T-helper 1 cell treated with Interleukin-12 subunit alpha and Interleukin-12 subunit beta and Interleukin-4 antibody, amounts not matched to agents 30 μg/mL and 1 μg/mL, for 36 hours (primary cell): ENCODE measurements around the gene COL1A1.

Experiments
- H3K27ac Mint-ChIP-seq: one replicate; pipeline ENCODE4 v1.8.0; 2021; ENCODE audit warnings: mild to moderate bottlenecking, mixed read lengths
- H3K27me3 Mint-ChIP-seq: one replicate; pipeline ENCODE4 v1.8.0; 2021; ENCODE audit warnings: low read depth, mixed read lengths
- H3K36me3 Mint-ChIP-seq: one replicate; pipeline ENCODE4 v1.8.0; 2021; ENCODE audit warnings: low read depth, mixed read lengths
- H3K4me1 Mint-ChIP-seq: one replicate; pipeline ENCODE4 v1.8.0; 2021; ENCODE audit warnings: low read depth, mixed read lengths
- H3K4me3 Mint-ChIP-seq: one replicate; pipeline ENCODE4 v1.8.0; 2021; ENCODE audit warnings: mild to moderate bottlenecking, moderate library complexity, mixed read lengths
- H3K9me3 Mint-ChIP-seq: one replicate; pipeline ENCODE4 v1.8.0; 2021; ENCODE audit warnings: mixed read lengths

COL1A1 gene

GRCh38 chr17:50201276-50201854 is at the start of gene COL1A1:
Gene COL1A1 (minus strand): TSS chr17:50201631. CDS start chr17:50201513, 118 bp downstream.
- Mint-ChIP-seq H3K36me3 (no peaks in the 10 kb centered on the region), H3K27ac (peak within 1 kb of the TSS; percentile 1), H3K9me3 (no peaks in the 10 kb centered on the region), H3K4me1 (peaks cover 19% of the 10 kb centered on the region), H3K27me3 (peaks cover 68% of the 10 kb centered on the region), H3K4me3 (peak within 1 kb of the TSS; percentile 77)

DNA sequence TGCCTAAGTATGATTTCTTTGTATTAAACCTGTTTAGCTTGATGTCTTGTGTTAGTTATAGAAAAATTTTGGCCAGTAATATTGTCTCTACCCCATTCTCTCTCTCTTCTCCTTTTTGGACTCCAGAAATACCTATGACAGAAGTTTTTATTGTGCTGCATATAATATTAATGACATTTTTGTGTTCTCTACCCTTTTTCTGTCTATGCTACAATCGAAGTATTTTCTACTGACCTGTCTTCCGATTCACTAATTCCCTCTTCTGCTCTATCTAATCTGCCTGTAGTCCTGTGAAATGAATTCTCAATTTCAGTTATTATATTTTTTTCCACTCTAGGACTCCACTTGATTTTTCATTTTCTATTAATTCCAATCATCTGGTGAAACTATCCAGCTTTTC is 46.8 kb upstream of the COL1A1 start:
- H3K9me3 Mint-ChIP-seq: peaks cover 9% of the 10 kb centered on the region
- no peak overlapping the region for H3K4me3 Mint-ChIP-seq
- no peaks in the 10 kb centered on the region for H3K36me3 Mint-ChIP-seq
- no peak overlapping the region for H3K27ac Mint-ChIP-seq
- peaks cover 32% of the 10 kb centered on the region for H3K27me3 Mint-ChIP-seq
- no peaks in the 10 kb centered on the region for H3K4me1 Mint-ChIP-seq

- Mint-ChIP-seq H3K4me3 (no peak overlapping the region), H3K27me3 (peaks cover 44% of the 10 kb centered on the region), H3K27ac (no peak overlapping the region), H3K4me1 (no peaks in the 10 kb centered on the region), H3K9me3 (peaks cover 9% of the 10 kb centered on the region), H3K36me3 (no peaks in the 10 kb centered on the region)
These were observed 43.3 kb upstream of the COL1A1 start for GRCh38 chr17:50244771-50245170.

DNA sequence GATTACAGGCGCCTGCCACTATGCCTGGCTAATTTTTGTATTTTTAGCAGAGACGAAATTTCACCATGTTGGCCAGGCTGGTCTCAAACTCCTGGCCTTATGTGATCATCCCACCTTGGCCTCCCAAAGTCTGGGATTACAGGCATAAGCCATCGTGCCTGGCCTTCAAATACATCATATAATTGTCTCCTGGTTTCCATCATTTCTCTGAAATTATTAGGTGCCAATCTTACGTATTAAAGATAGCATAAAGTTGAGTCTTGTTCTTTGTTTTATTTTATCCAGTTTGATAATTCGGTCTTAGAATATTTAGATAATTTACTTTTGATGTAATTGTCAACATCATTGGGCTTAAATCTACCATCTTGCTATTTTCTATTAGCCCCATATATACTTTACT is 40.0 kb upstream of the COL1A1 start:
- Mint-ChIP-seq H3K27ac (no peak overlapping the region), H3K4me1 (no peaks in the 10 kb centered on the region), H3K9me3 (no peaks in the 10 kb centered on the region), H3K36me3 (no peaks in the 10 kb centered on the region), H3K27me3 (peaks cover 47% of the 10 kb centered on the region), H3K4me3 (no peak overlapping the region)

DNA sequence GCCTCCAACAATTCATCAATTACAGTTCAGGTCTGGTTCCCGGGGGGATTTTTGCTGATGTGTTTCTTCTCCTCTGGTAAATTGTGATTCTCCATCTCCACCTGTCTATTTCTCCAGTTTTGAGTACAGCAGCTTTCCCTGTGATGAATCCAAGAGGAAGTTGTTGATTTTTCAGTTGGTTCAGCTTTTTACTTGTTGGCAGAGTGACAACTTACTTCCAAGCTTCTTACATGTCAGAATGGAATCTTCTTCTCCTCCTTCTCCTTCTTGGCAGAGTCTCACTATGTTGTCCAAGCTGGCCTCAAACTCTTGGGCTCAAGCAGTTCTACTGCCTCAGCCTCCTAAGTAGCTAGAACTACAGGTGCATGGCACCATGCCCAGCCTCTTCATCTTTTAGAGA is 39.4 kb upstream of the COL1A1 start:
- no peaks in the 10 kb centered on the region for H3K4me1 Mint-ChIP-seq
- H3K9me3 Mint-ChIP-seq: no peaks in the 10 kb centered on the region
- no peak overlapping the region for H3K4me3 Mint-ChIP-seq
- H3K36me3 Mint-ChIP-seq: no peaks in the 10 kb centered on the region
- H3K27ac Mint-ChIP-seq: no peak overlapping the region
- H3K27me3 Mint-ChIP-seq: peaks cover 49% of the 10 kb centered on the region

DNA sequence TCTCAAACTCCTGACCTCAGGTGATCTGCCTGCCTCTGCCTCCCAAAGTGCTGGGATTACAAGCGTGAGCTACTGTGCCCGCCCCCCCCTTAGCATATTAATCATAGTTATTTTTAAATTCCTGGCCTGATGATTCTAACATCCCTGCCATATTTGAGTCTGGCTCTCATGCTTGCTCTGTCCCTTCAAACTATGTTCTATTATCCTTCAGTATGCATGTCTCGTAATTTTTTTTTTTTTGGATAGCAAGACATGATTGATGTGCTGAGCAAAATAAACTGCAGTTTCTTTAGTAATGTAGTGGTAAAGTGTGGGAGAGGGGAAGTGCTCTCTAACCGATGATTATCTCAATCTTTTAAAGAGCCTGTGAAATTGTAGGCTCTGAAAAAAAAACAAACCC is 38.5 kb upstream of the COL1A1 start:
- H3K9me3 Mint-ChIP-seq: no peaks in the 10 kb centered on the region
- H3K4me1 Mint-ChIP-seq: no peaks in the 10 kb centered on the region
- H3K36me3 Mint-ChIP-seq: no peaks in the 10 kb centered on the region
- no peak overlapping the region for H3K4me3 Mint-ChIP-seq
- peaks cover 57% of the 10 kb centered on the region for H3K27me3 Mint-ChIP-seq
- no peak overlapping the region for H3K27ac Mint-ChIP-seq

- no peak overlapping the region for H3K27ac Mint-ChIP-seq
- H3K27me3 Mint-ChIP-seq: peaks cover 61% of the 10 kb centered on the region
- no peaks in the 10 kb centered on the region for H3K4me1 Mint-ChIP-seq
- no peaks in the 10 kb centered on the region for H3K9me3 Mint-ChIP-seq
- H3K4me3 Mint-ChIP-seq: no peak overlapping the region
- H3K36me3 Mint-ChIP-seq: no peaks in the 10 kb centered on the region
These were observed 37.3 kb upstream of the COL1A1 start for GRCh38 chr17:50238601-50239280.

DNA sequence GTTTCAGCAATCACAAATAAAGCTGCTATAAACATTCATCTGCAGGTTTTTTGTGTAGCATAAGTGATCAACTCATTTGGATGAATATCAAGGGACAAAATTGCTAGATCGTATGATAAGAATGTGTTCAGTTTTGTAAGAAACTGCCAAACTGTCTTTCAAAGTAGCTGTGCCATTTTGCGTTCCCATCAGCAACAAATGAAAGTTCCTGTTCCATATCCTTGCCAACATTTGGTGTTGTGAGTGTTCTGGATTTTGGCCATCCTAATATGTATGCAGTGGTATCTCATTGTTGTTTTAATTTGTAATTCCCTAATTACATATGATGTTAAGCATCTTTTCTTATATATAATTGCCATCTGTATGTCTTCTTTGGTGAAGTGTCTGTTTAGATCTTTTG is 36.5 kb upstream of the COL1A1 start:
- Mint-ChIP-seq H3K27me3 (peaks cover 66% of the 10 kb centered on the region), H3K4me1 (no peaks in the 10 kb centered on the region), H3K36me3 (no peaks in the 10 kb centered on the region), H3K9me3 (no peaks in the 10 kb centered on the region), H3K4me3 (no peak overlapping the region), H3K27ac (no peak overlapping the region)

- H3K4me1 Mint-ChIP-seq: no peaks in the 10 kb centered on the region
- H3K36me3 Mint-ChIP-seq: no peaks in the 10 kb centered on the region
- no peak overlapping the region for H3K27ac Mint-ChIP-seq
- no peak overlapping the region for H3K4me3 Mint-ChIP-seq
- H3K9me3 Mint-ChIP-seq: no peaks in the 10 kb centered on the region
- H3K27me3 Mint-ChIP-seq: peaks cover 58% of the 10 kb centered on the region
These were observed 33.1 kb upstream of the COL1A1 start for GRCh38 chr17:50234581-50234980.

- Mint-ChIP-seq H3K4me3 (no peak overlapping the region), H3K9me3 (peaks cover 23% of the 10 kb centered on the region), H3K4me1 (peaks cover 5% of the 10 kb centered on the region), H3K27me3 (peaks cover 9% of the 10 kb centered on the region), H3K36me3 (no peaks in the 10 kb centered on the region), H3K27ac (no peak overlapping the region)
These were observed 24.3 kb upstream of the COL1A1 start for GRCh38 chr17:50225701-50226240.

- H3K27ac Mint-ChIP-seq: no peak overlapping the region
- H3K27me3 Mint-ChIP-seq: peaks cover 6% of the 10 kb centered on the region
- peaks cover 23% of the 10 kb centered on the region for H3K9me3 Mint-ChIP-seq
- H3K4me1 Mint-ChIP-seq: peaks cover 5% of the 10 kb centered on the region
- H3K4me3 Mint-ChIP-seq: no peak overlapping the region
- H3K36me3 Mint-ChIP-seq: no peaks in the 10 kb centered on the region
These were observed 21.5 kb upstream of the COL1A1 start for GRCh38 chr17:50222922-50223321.

DNA sequence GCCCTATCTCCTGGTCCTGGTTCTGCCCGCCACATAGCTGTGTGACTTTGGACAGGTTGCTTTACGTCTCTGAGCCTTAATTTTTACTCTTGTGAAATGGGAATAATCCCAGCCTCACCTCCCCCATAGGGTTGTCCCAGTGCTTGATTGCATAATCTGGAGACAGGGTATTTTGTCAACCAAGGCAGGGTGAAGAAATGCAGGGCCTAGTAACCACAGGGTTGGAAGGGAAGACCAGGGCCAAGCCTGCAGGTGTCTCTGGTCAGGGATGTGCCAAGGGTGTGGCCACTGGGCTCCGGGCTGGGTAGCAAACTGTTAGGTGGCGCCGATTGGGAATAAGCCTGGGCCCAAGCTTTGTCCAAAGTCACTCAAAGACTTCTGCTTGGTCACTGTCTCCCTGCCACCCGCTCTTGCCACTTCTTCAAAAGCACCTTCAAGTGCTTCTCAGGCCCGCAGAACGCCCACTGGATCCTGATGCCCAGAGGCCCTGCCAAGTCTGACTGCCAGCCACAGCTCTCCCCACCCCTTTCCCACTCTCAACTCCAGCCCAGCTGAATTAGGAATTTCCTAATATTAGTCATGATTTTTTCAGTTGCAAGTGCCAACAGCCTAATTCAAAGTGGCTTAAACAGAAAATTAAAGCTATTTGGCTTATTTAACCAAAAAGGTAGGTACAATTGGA is 20.6 kb upstream of the COL1A1 start:
- Mint-ChIP-seq H3K4me3 (no peak overlapping the region), H3K27me3 (peaks cover 15% of the 10 kb centered on the region), H3K9me3 (peaks cover 19% of the 10 kb centered on the region), H3K27ac (no peak overlapping the region), H3K36me3 (no peaks in the 10 kb centered on the region), H3K4me1 (peaks cover 5% of the 10 kb centered on the region)

- Mint-ChIP-seq H3K4me1 (peaks cover 5% of the 10 kb centered on the region), H3K27ac (no peak overlapping the region), H3K4me3 (no peak overlapping the region), H3K27me3 (peaks cover 21% of the 10 kb centered on the region), H3K9me3 (peaks cover 19% of the 10 kb centered on the region), H3K36me3 (no peaks in the 10 kb centered on the region)
These were observed 19.9 kb upstream of the COL1A1 start for GRCh38 chr17:50221266-50221863.

GRCh38 chr17:50220811-50221210 is 19.4 kb upstream of the COL1A1 start:
- Mint-ChIP-seq H3K4me3 (no peak overlapping the region), H3K4me1 (peaks cover 5% of the 10 kb centered on the region), H3K27ac (no peak overlapping the region), H3K36me3 (no peaks in the 10 kb centered on the region), H3K27me3 (peaks cover 23% of the 10 kb centered on the region), H3K9me3 (peaks cover 15% of the 10 kb centered on the region)
